GM19043 (cell line): ENCODE results near the gene CDH22.

Experiments
- ATAC-seq: cut with Tn5 transposase; IDR thresholded peaks from one replicate; pipeline ENCODE4 v1.9.1; 2021; ENCODE audit warnings: low read depth; ENCODE audit not compliant: unreplicated experiment

CDH22 gene

GRCh38 chr20:46344488-46345162 lies 36.3 kb upstream of the CDH22 start:
- ATAC-seq, result no peak

GRCh38 chr20:46343975-46344357 lies 35.7 kb upstream of the CDH22 start:
- no peak for ATAC-seq

GRCh38 chr20:46343348-46343974 lies 35.2 kb upstream of the CDH22 start:
- ATAC-seq, result no peak

GRCh38 chr20:46342451-46343347 lies 34.4 kb upstream of the CDH22 start:
- ATAC-seq, result no peak

- no peak for ATAC-seq
These were observed 33.7 kb upstream of the CDH22 start for GRCh38 chr20:46342010-46342378.

GRCh38 chr20:46341074-46342009 lies 33.0 kb upstream of the CDH22 start:
- ATAC-seq, result no peak

- no peak for ATAC-seq
These were observed 30.7 kb upstream of the CDH22 start for GRCh38 chr20:46339037-46339436.

GRCh38 chr20:46336735-46337134 lies 28.4 kb upstream of the CDH22 start:
- ATAC-seq, result no peak

GRCh38 chr20:46334303-46334904 lies 26.1 kb upstream of the CDH22 start:
- ATAC-seq, result no peak

GRCh38 chr20:46333161-46333991 lies 25.1 kb upstream of the CDH22 start:
- no peak for ATAC-seq

GRCh38 chr20:46332373-46333160 lies 24.3 kb upstream of the CDH22 start:
- no peak for ATAC-seq

GRCh38 chr20:46331611-46332361 lies 23.5 kb upstream of the CDH22 start:
- ATAC-seq, result no peak

GRCh38 chr20:46330831-46331371 lies 22.6 kb upstream of the CDH22 start:
- no peak for ATAC-seq

GRCh38 chr20:46330072-46330763 lies 21.9 kb upstream of the CDH22 start:
- ATAC-seq, result no peak

- no peak for ATAC-seq
These were observed 20.0 kb upstream of the CDH22 start for GRCh38 chr20:46328200-46328882.

GRCh38 chr20:46327557-46327956 lies 19.3 kb upstream of the CDH22 start:
- ATAC-seq, result no peak
